HL-60 (cell line): ENCODE results near the gene NUDT17. TPM values are rescaled to one million over a fixed set of nuclear protein-coding genes. Genes with fewer than 3 reads are reported as not detected.

Experiments used
- DNase-seq, 2 experiments: peaks; one replicate each; pipeline ENCODE4 v3.0.0-alpha.2; 2010 to 2020; ENCODE audit warnings: low read depth in 1 of 2, low spot score in 1 of 2
- H3K27ac ChIP-seq: fragments of 250-450 bp; sonication (Bioruptor Pico); replicated peaks from 2 replicates; pipeline ENCODE4 v1.5.1; 2020; ENCODE audit warnings: mild to moderate bottlenecking, moderate library complexity
- H3K27me3 ChIP-seq: fragments of 250-450 bp; sonication (Bioruptor Pico); 2 replicates; pipeline ENCODE4 v1.5.1; 2021; ENCODE audit warnings: mild to moderate bottlenecking, moderate library complexity; ENCODE audit not compliant: insufficient read depth, poor library complexity, severe bottlenecking
- H3K4me3 ChIP-seq: replicated peaks from 2 replicates; pipeline ENCODE4 v1.5.1; 2011; ENCODE audit warnings: mild to moderate bottlenecking, control low read depth, low read length; ENCODE audit not compliant: insufficient read depth
- GABPA ChIP-seq: IDR thresholded peaks from 2 replicates; pipeline ENCODE4 v1.6.1; 2012; ENCODE audit warnings: low read depth
- POLR2AphosphoS5 ChIP-seq: IDR thresholded peaks from 2 replicates; pipeline ENCODE4 v1.6.1; 2012; ENCODE audit warnings: low read depth
- SPI1 ChIP-seq: IDR thresholded peaks from 2 replicates; pipeline ENCODE4 v1.6.1; 2012; ENCODE audit warnings: low read depth, mild to moderate bottlenecking, borderline replicate concordance
- microRNA-seq: library from miRNA; unstranded; fragments of <30 nt; microRNA quantifications from one replicate; pipeline ENCODE4, GENCODE V29; 2018
- TF ChIP-seq, protein P1 (sequence below): IDR thresholded peaks from one replicate; pipeline ENCODE4 v1.5.1; 2011; ENCODE audit warnings: low read length, control low read depth, inconsistent platforms; ENCODE audit not compliant: insufficient read depth
- TF ChIP-seq, protein P2 (sequence below): IDR thresholded peaks from 2 replicates; pipeline ENCODE4 v1.6.1; 2012; ENCODE audit warnings: low read depth; ENCODE audit not compliant: insufficient replicate concordance

Gene NUDT17

DNA sequence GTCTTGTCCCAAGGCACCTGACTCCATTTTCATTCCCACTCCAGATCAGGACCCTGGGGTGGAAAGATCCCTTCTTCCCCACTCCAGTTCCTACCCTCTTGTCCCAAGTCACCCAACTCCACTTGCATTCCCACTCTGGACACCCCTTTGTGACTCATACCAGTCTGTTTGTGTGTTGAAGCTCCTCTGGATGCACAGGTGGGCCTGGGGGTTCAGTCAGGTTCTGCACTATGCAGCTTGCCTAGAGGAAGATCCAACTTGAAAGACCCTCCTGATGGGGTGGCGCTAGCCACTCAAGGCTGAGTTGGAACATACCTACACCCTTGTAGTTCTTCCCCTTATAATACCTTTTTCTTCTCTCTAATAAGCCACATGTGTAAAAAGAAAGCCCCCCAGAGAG, 50.0 kb downstream of the NUDT17 start:
- Histone ChIP-seq H3K27ac (no peak overlapping the region), H3K27me3 (no peaks in the 10 kb centered on the region), H3K4me3 (no peak overlapping the region)
- DNase-seq = no peak
- no peak for TF ChIP-seq GABPA
- TF ChIP-seq POLR2AphosphoS5 = no peak
- TF ChIP-seq, protein P1, sequence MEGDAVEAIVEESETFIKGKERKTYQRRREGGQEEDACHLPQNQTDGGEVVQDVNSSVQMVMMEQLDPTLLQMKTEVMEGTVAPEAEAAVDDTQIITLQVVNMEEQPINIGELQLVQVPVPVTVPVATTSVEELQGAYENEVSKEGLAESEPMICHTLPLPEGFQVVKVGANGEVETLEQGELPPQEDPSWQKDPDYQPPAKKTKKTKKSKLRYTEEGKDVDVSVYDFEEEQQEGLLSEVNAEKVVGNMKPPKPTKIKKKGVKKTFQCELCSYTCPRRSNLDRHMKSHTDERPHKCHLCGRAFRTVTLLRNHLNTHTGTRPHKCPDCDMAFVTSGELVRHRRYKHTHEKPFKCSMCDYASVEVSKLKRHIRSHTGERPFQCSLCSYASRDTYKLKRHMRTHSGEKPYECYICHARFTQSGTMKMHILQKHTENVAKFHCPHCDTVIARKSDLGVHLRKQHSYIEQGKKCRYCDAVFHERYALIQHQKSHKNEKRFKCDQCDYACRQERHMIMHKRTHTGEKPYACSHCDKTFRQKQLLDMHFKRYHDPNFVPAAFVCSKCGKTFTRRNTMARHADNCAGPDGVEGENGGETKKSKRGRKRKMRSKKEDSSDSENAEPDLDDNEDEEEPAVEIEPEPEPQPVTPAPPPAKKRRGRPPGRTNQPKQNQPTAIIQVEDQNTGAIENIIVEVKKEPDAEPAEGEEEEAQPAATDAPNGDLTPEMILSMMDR = no peak
- TF ChIP-seq, protein P2, sequence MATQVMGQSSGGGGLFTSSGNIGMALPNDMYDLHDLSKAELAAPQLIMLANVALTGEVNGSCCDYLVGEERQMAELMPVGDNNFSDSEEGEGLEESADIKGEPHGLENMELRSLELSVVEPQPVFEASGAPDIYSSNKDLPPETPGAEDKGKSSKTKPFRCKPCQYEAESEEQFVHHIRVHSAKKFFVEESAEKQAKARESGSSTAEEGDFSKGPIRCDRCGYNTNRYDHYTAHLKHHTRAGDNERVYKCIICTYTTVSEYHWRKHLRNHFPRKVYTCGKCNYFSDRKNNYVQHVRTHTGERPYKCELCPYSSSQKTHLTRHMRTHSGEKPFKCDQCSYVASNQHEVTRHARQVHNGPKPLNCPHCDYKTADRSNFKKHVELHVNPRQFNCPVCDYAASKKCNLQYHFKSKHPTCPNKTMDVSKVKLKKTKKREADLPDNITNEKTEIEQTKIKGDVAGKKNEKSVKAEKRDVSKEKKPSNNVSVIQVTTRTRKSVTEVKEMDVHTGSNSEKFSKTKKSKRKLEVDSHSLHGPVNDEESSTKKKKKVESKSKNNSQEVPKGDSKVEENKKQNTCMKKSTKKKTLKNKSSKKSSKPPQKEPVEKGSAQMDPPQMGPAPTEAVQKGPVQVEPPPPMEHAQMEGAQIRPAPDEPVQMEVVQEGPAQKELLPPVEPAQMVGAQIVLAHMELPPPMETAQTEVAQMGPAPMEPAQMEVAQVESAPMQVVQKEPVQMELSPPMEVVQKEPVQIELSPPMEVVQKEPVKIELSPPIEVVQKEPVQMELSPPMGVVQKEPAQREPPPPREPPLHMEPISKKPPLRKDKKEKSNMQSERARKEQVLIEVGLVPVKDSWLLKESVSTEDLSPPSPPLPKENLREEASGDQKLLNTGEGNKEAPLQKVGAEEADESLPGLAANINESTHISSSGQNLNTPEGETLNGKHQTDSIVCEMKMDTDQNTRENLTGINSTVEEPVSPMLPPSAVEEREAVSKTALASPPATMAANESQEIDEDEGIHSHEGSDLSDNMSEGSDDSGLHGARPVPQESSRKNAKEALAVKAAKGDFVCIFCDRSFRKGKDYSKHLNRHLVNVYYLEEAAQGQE = no peak
- TF ChIP-seq SPI1 = no peak

DNA sequence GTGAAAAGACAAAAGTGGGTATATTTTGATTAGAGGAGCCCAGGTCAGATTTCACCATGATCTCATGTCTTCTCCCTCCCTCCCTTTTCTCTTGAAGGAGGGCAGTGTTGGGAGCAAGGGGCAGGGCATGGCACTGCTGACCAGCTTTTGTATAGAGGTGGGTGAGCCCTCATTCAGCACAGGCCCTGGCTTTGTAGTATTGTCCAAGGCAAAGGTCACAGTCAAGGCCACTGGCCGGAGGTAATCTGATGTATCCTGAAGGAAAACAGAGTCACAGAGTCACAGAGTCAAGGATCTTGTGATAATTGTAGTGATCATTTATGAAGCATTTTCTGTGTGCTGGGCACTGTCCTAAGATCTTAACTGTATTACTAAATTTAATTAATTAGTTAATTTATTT, 52.5 kb downstream of the NUDT17 start:
- no peak overlapping the region for H3K4me3 ChIP-seq
- H3K27me3 ChIP-seq = no peaks in the 10 kb centered on the region
- TF ChIP-seq POLR2AphosphoS5 (no peak), SPI1 (no peak), GABPA (no peak)
- TF ChIP-seq, protein P1 = no peak
- TF ChIP-seq, protein P2 = no peak
- no peak for DNase-seq
- H3K27ac ChIP-seq = no peak overlapping the region

Small RNAs within 50 kb of the gene (microRNA-seq; reads per million reads assigned to microRNA genes)
- gene MIR6736 = not detected
